Measurements from ENCODE around the gene RNU6-1. TPM values are rescaled to one million over a fixed set of nuclear protein-coding genes. Genes with fewer than 3 reads are reported as not detected.

RNU6-1 gene
- total RNA-seq, 1 experiment from 2014 or later, result not detected

DNA sequence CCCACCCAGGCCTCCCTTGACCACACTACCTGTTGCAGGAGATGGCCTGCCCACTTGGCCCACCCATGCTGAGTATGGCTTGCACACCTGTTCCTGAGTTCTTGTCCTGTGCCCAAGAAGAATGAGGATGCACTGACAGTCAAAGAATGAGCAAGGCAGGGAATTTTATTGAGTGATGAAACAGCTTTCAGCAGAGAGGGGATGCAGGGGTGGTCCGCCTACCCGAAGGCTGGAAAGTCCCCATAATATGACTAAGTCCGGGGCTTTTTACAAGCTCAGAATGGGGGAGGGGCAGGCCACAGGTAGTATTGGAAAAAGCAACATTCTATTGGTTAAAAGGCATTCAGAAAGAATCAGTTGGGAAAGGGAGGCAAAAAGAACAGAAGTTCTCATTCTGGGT, 29.9 kb upstream of the RNU6-1 start:
- no peaks in the 10 kb centered on the region for H3K9me2 ChIP-seq (ENCODE audit: insufficient read depth)
- no peaks in the 10 kb centered on the region for H3K36me3 ChIP-seq (ENCODE audit: control insufficient read depth in 1 of 2, insufficient read depth in 2 of 2, low read length in 2 of 2)
- BruUV-seq (replicated peaks), result no TSS peak
- H3K9me3 ChIP-seq (ENCODE audit: control insufficient read depth in 1 of 2, insufficient read depth in 1 of 2, low read depth in 1 of 2, low read length in 2 of 2), result peaks cover 4 to 10% of the 10 kb centered on the region in 2 experiments; a peak in 2 of 4 replicates
- H3K9ac ChIP-seq (ENCODE audit: low read length), result no peak overlapping the region
- no peak overlapping the region for H3K4me3 ChIP-seq (replicated peaks in 1 of 2; ENCODE audit: low read depth in 1 of 2, low read length in 2 of 2)
- ATAC-seq (no peak), DNase-seq (ENCODE audit: low read depth, low spot score) (no peak)
- RAD21 ChIA-PET (ENCODE audit: low non-redundant PET in 1 of 2, low total read pairs in 2 of 2, uncharacterized antibody in 2 of 2, unreplicated experiment in 2 of 2), result no interaction called here
- H3K79me2 ChIP-seq (ENCODE audit: insufficient read depth, low read length), result no peaks in the 10 kb centered on the region
- no peaks in the 10 kb centered on the region for H4K20me1 ChIP-seq (ENCODE audit: insufficient read depth)
- no peak overlapping the region for H2AFZ ChIP-seq (ENCODE audit: low read depth, low read length, poor library complexity, severe bottlenecking)
- no peaks in the 10 kb centered on the region for H3K27me3 ChIP-seq (ENCODE audit: insufficient read depth, low read length)
- POLR2A ChIA-PET, result no interaction called here
- no peak overlapping the region for H3K4me2 ChIP-seq (ENCODE audit: low read length)
- intact Hi-C loops (cut with micrococcal nuclease), result no loop called here
- TF ChIP-seq SRF (IDR thresholded peaks at IDR 0.05; ENCODE audit: low read depth) (no peak), ZNF274 (IDR thresholded peaks at IDR 0.05; ENCODE audit: low read depth, low read length) (no peak), CEBPB (IDR thresholded peaks at IDR 0.05; ENCODE audit: low read depth) (no peak)
- H3K4me1 ChIP-seq (ENCODE audit: control insufficient read depth in 1 of 2, insufficient read depth in 2 of 2, low read length in 2 of 2), result no peaks in the 10 kb centered on the region
- CTCF ChIA-PET, result no interaction called here
- no peak overlapping the region for H3K27ac ChIP-seq (ENCODE audit: low read depth, low read length)

DNA sequence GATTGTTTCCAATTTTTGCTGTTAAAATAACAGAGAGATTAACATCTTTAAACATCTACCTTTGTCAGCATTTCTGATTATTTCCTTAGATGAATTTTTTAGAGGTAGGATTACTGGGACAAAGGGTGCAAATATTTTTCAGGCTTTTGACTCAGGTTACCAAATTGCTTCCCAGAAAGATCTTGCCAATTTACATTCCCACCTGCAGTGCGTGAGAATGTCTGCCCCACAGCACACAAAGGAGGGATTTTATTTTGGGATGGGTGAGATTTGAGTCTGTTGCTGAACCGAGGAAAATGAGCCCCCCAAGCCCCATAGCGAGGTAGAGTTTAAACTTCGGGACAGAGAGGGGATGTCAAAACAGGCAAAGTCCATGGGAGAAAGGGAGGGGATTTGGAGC, 25.9 kb upstream of the RNU6-1 start:
- Histone ChIP-seq H3K4me1 (ENCODE audit: control insufficient read depth in 1 of 2, insufficient read depth in 2 of 2, low read length in 2 of 2) (peaks cover 3 to 18% of the 10 kb centered on the region in 2 experiments; a peak in 3 of 4 replicates), H3K27ac (ENCODE audit: low read depth, low read length) (no peak overlapping the region), H3K4me2 (ENCODE audit: low read length) (no peak overlapping the region), H3K27me3 (ENCODE audit: insufficient read depth, low read length) (no peaks in the 10 kb centered on the region), H4K20me1 (ENCODE audit: insufficient read depth) (no peaks in the 10 kb centered on the region), H3K79me2 (ENCODE audit: insufficient read depth, low read length) (no peaks in the 10 kb centered on the region), H3K9me2 (ENCODE audit: insufficient read depth) (no peaks in the 10 kb centered on the region), H3K9me3 (ENCODE audit: control insufficient read depth in 1 of 2, insufficient read depth in 1 of 2, low read depth in 1 of 2, low read length in 2 of 2) (peaks cover 0 to 4% of the 10 kb centered on the region in 2 experiments; a peak in 1 of 4 replicates), H3K9ac (ENCODE audit: low read length) (no peak overlapping the region), H3K4me3 (replicated peaks in 1 of 2; ENCODE audit: low read depth in 1 of 2, low read length in 2 of 2) (no peak overlapping the region), H2AFZ (ENCODE audit: low read depth, low read length, poor library complexity, severe bottlenecking) (no peak overlapping the region), H3K36me3 (ENCODE audit: control insufficient read depth in 1 of 2, insufficient read depth in 2 of 2, low read length in 2 of 2) (no peaks in the 10 kb centered on the region)
- ATAC-seq (no peak), DNase-seq (ENCODE audit: low read depth, low spot score) (no peak)
- ChIA-PET RAD21 (ENCODE audit: low non-redundant PET in 1 of 2, low total read pairs in 2 of 2, uncharacterized antibody in 2 of 2, unreplicated experiment in 2 of 2) (no interaction called here), POLR2A (no interaction called here), CTCF (interaction anchor here (3.7 kb wide), 1 partner anchor 289 kb away, joined by 40 read pairs; no protein-coding TSS in a partner anchor)
- no TSS peak for BruUV-seq (replicated peaks)
- no peak for TF ChIP-seq POLR2AphosphoS5 (IDR thresholded peaks at IDR 0.05; ENCODE audit: low read depth, low read length)
- TF ChIP-seq SP1 (IDR thresholded peaks at IDR 0.05; ENCODE audit: low read depth), result no peak
- no peak for TF ChIP-seq JUND (IDR thresholded peaks at IDR 0.05)
- TF ChIP-seq ELF1 (IDR thresholded peaks at IDR 0.05; ENCODE audit: borderline replicate concordance, low read depth), result no peak
- no peak for TF ChIP-seq EZH2phosphoT487 (IDR thresholded peaks at IDR 0.05; ENCODE audit: borderline replicate concordance)
- TF ChIP-seq POLR2A (IDR thresholded peaks at IDR 0.05; ENCODE audit: borderline replicate concordance, extremely low read depth, insufficient read depth, insufficient read length), result no peak
- TF ChIP-seq, protein P1, sequence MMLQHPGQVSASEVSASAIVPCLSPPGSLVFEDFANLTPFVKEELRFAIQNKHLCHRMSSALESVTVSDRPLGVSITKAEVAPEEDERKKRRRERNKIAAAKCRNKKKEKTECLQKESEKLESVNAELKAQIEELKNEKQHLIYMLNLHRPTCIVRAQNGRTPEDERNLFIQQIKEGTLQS (IDR thresholded peaks at IDR 0.05), result no peak
- no peak for TF ChIP-seq SIN3A (IDR thresholded peaks at IDR 0.05; ENCODE audit: low read depth)
- no peak for TF ChIP-seq ZNF274 (IDR thresholded peaks at IDR 0.05; ENCODE audit: low read depth, low read length)
- no peak for TF ChIP-seq ZFX (IDR thresholded peaks at IDR 0.05)
- TF ChIP-seq EZH2 (IDR thresholded peaks at IDR 0.05), result no peak
- intact Hi-C loops (cut with micrococcal nuclease), result no loop called here

All from HCT116 (cell line).